Activated B cell treated with CpG ODN at 0.5 μM for 24 hours (primary cell): ENCODE results near the gene ZNFX1. TPM values are rescaled to one million over a fixed set of nuclear protein-coding genes. Genes with fewer than 3 reads are reported as not detected.

Experiments used
- ATAC-seq: fragments of 200-7000 bp; cut with Tn5 transposase; one replicate; pipeline ENCODE4 v1.10.0; 2021; ENCODE audit warnings: low read depth, mild to moderate bottlenecking, moderate library complexity
- CTCF ChIA-PET: fragments of 350-600 bp; sonication (Branson Sonifier 250); formaldehyde crosslinking; loops from one replicate; lab custom pipeline; 2021; ENCODE audit warnings: antibody characterized with exemption; lab: Charles Lee
- POLR2A ChIA-PET: fragments of 350-600 bp; sonication (Branson Sonifier 250); formaldehyde crosslinking; loops from one replicate; lab custom pipeline; 2021; ENCODE audit warnings: antibody characterized with exemption; lab: Charles Lee
- DNase-seq: peaks from one replicate; pipeline ENCODE4 v3.0.0; 2022
- H3K27ac Mint-ChIP-seq: one replicate; pipeline ENCODE4 v1.8.0; 2020; ENCODE audit warnings: mixed read lengths
- H3K27me3 Mint-ChIP-seq: one replicate; pipeline ENCODE4 v1.8.0; 2021; ENCODE audit warnings: mixed read lengths
- H3K36me3 Mint-ChIP-seq: one replicate; pipeline ENCODE4 v1.8.0; 2021; ENCODE audit warnings: low read depth, mixed read lengths
- H3K4me1 Mint-ChIP-seq: one replicate; pipeline ENCODE4 v1.8.0; 2021; ENCODE audit warnings: mixed read lengths
- H3K4me3 Mint-ChIP-seq: one replicate; pipeline ENCODE4 v1.8.0; 2020; ENCODE audit warnings: mild to moderate bottlenecking, mixed read lengths
- H3K9me3 Mint-ChIP-seq: one replicate; pipeline ENCODE4 v1.8.0; 2020; ENCODE audit warnings: mixed read lengths
- intact Hi-C: fragments of 100-400 bp; cut with micrococcal nuclease; formaldehyde crosslinking; loops from one replicate; pipeline ENCODE4 v1.15.1; 2024
- total RNA-seq: library from RNA; stranded (reverse); gene quantifications from 2 replicates; pipeline ENCODE4 v1.2.3, GENCODE V29; 2022
- TF ChIP-seq, protein P1 (sequence below): fragments of 200-600 bp; IDR thresholded peaks from one replicate; pipeline ENCODE4 v1.8.0; 2022; ENCODE audit warnings: antibody characterized with exemption, mild to moderate bottlenecking

Gene ZNFX1
- total RNA-seq, 1 donor from 2014 or later, result 51.9 TPM

DNA sequence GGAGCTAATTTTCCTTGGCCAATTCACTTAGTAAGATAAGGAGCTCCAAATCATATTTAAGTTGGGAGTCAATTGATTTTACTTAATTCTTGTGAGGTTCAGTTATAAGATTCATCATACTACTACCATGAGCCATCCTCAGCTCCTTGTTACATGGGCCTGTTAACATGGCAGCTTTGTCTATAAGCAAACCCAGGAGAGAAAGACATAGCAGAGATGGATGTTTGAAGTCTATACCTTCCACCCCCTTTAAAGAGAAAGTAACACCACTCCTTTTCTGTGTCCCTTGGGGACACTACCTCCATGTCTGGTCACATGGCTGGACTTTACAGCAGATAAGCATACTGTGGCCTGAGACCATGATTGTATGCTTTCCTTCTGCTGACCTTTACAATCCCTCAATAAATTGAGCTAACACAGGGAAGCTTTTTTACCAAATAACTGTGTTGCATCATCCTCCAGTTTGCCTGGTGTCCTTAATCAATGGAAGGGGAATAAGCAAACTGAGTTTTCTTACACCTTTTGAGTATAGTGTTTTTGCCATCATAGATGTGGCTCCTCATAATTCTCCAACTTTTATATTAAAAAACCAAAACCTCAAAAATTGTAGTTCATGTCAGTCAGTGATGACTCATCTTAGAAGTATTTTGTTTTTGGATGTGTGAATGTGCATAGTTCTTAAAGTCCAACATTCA, 9.8 kb upstream of the ZNFX1 start:
- DNase-seq (no peak), ATAC-seq (no peak)
- Mint-ChIP-seq H3K27ac (peak overlapping the region; percentile 36), H3K4me3 (no peak overlapping the region), H3K36me3 (peaks cover 97% of the 10 kb centered on the region), H3K27me3 (no peaks in the 10 kb centered on the region), H3K4me1 (peaks cover 64% of the 10 kb centered on the region), H3K9me3 (peaks cover 38% of the 10 kb centered on the region)
- TF ChIP-seq, protein P1, sequence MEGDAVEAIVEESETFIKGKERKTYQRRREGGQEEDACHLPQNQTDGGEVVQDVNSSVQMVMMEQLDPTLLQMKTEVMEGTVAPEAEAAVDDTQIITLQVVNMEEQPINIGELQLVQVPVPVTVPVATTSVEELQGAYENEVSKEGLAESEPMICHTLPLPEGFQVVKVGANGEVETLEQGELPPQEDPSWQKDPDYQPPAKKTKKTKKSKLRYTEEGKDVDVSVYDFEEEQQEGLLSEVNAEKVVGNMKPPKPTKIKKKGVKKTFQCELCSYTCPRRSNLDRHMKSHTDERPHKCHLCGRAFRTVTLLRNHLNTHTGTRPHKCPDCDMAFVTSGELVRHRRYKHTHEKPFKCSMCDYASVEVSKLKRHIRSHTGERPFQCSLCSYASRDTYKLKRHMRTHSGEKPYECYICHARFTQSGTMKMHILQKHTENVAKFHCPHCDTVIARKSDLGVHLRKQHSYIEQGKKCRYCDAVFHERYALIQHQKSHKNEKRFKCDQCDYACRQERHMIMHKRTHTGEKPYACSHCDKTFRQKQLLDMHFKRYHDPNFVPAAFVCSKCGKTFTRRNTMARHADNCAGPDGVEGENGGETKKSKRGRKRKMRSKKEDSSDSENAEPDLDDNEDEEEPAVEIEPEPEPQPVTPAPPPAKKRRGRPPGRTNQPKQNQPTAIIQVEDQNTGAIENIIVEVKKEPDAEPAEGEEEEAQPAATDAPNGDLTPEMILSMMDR, result no peak
- ChIA-PET CTCF (no interaction called here), POLR2A (interaction anchor here (0.6 to 3.7 kb wide), 3 partner anchors 10 to 1643 kb away, joined by 3 to 35 read pairs (median 5); partner anchors contain the start of gene ZNFX1)
- intact Hi-C loops, result no loop called here

DNA sequence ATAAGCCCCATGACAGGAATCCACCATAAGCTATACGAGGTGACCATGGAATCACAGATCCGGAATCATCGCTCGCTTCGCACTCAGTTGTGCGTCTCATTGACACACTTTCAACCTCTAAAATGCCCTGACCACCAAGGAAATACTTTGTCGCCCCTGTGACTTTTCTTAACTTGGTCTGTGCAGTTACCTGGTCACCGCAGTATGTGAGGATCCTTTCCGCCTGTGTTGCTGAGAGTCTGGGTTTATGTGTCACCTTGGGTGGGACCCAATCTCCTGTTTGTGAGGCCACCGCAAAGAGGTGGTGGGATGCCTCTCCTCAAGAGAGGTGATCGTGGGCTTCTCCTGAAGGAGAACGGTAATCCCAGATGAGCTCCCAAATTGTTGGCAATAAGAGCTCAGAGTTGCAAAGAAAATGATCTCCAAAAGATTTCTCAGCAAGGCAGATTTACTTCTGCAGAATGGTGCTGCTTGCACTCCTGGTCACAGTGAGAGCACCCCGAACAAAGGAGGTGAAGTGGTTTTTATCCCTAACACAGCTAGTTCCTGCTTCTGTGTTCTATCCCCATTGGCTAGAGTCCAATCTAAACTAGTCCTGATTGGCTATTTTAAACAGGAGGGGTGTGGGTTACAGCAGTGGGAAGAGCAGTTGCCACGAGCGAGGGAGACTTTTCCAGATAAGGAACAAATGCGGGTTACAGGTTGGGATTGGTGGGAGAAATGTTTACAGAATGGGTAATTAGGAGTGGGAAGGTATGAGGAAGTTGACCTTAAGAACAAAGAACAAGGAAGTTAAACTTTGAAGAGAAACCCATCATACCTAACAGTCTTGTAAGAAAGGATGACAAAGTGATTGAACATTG, 9.1 kb upstream of the ZNFX1 start:
- peaks cover 72% of the 10 kb centered on the region for H3K4me1 Mint-ChIP-seq
- peak overlapping the region; percentile 36 for H3K27ac Mint-ChIP-seq
- no peak for DNase-seq
- H3K4me3 Mint-ChIP-seq, result peak overlapping the region; percentile 6
- ChIA-PET POLR2A (interaction anchor here (0.6 to 3.7 kb wide), 4 partner anchors 9 to 1644 kb away, joined by 3 to 35 read pairs (median 4); partner anchors contain the start of gene ZNFX1), CTCF (no interaction called here)
- H3K27me3 Mint-ChIP-seq, result no peaks in the 10 kb centered on the region
- intact Hi-C loops, result no loop called here
- peaks cover 98% of the 10 kb centered on the region for H3K36me3 Mint-ChIP-seq
- peaks cover 44% of the 10 kb centered on the region for H3K9me3 Mint-ChIP-seq
- TF ChIP-seq, protein P1, result no peak
- ATAC-seq, result no peak

DNA sequence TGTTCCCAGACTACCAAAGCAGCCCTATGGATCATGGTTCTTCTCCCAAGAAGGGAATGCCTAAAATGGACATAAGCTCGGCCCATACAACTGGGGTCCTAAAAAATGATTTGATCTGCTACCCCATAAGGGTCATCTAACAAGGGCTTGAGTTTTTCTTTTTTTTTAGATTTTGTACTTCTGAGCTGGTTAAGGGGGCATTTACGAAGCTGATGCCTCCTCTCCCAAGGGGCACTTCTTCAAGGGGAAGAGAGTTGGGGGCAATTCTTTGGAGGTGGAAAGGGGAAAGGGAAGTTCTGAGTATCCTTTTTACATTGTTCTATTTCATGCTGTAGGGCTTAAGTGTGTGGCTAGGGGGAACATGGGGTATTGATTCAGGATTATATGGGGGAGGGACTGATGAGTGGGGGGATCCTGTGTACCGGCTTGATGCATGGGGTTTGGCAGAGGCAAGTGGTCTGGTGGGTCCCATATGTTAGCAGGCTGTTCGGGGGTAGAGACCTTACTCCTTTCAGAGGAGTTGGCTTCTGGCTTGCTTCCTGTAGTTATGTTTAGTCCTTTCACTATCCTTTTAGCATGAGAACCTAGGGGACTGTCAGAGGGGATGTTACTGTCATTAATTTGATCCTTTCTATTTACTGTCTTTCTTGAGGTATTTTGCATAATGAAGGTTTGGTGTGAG, 8.1 kb upstream of the ZNFX1 start:
- H3K4me1 Mint-ChIP-seq, result peaks cover 78% of the 10 kb centered on the region
- H3K27ac Mint-ChIP-seq, result peak overlapping the region; percentile 12
- peaks cover 49% of the 10 kb centered on the region for H3K9me3 Mint-ChIP-seq
- ChIA-PET CTCF (no interaction called here), POLR2A (interaction anchor here (0.7 to 3.7 kb wide), 4 partner anchors 8 to 501 kb away, joined by 3 to 35 read pairs (median 3); partner anchors contain the start of gene ZNFX1)
- intact Hi-C loops, result no loop called here
- TF ChIP-seq, protein P1, result no peak
- peaks cover 100% of the 10 kb centered on the region for H3K36me3 Mint-ChIP-seq
- DNase-seq (no peak), ATAC-seq (no peak)
- H3K27me3 Mint-ChIP-seq, result no peaks in the 10 kb centered on the region
- peak overlapping the region; percentile 7 for H3K4me3 Mint-ChIP-seq

DNA sequence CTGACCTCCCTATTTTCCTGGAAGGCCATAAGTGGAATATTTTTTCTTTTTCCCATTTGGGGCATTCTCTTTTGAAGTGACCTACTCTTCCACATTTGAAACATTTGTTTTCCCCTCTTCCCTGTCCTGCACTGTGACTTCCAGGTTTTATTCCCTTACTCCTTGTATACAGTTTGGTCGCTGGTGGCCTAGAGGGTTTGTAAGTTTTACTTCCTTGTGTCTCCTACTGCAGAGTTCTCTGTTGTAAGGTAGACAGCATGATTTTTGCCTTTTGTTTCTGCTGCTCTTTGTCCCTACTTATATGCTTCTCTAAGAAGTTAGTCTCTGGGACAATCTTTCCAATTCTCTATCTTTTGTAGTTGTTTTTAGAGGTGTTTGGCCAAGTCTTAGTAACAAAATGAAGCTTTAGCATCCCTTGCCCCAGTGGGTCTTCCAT, 7.4 kb upstream of the ZNFX1 start:
- Mint-ChIP-seq H3K4me3 (peak overlapping the region; percentile 46), H3K27me3 (no peaks in the 10 kb centered on the region), H3K9me3 (peaks cover 55% of the 10 kb centered on the region), H3K27ac (peak overlapping the region; percentile 56), H3K4me1 (peaks cover 81% of the 10 kb centered on the region), H3K36me3 (peaks cover 100% of the 10 kb centered on the region)
- TF ChIP-seq, protein P1, result no peak
- ChIA-PET CTCF (no interaction called here), POLR2A (interaction anchor here (0.7 to 3.7 kb wide), 3 partner anchors 8 to 502 kb away, joined by 3 to 35 read pairs (median 3); partner anchors contain the start of gene ZNFX1)
- ATAC-seq (no peak), DNase-seq (no peak)
- intact Hi-C loops, result no loop called here
